Gastroesophageal sphincter (tissue), 4 donors: Measurements from ENCODE around the gene ELMO3. TPM values are rescaled to one million over a fixed set of nuclear protein-coding genes. Genes with fewer than 3 reads are reported as not detected.

Source experiments
- ATAC-seq: fragments of 150-250 bp; one replicate; pipeline ENCODE4 v1.9.1; 2016; ENCODE audit warnings: mild to moderate bottlenecking, moderate library complexity
- H3K27ac ChIP-seq, 4 donors: fragments of 200-600 bp; sonication (generic) in 3 of 4; 1 replicate in 3 of 4; 2 replicates in 1 of 4; pipeline ENCODE4 v1.5.1; 2016 to 2019
- H3K27me3 ChIP-seq: fragments of 200-600 bp; sonication (generic); one replicate; pipeline ENCODE4 v1.5.1; 2019
- H3K36me3 ChIP-seq, 2 donors: fragments of 200-600 bp; sonication (generic); one replicate each; pipeline ENCODE4 v1.5.1; 2019; ENCODE audit warnings: control low read depth in 1 of 2
- H3K4me1 ChIP-seq, 3 donors: fragments of 200-600 bp; sonication (generic); 1 replicate in 2 of 3; 2 replicates in 1 of 3; pipeline ENCODE4 v1.5.1; 2016 to 2019; ENCODE audit warnings: control low read depth in 2 of 3
- H3K4me3 ChIP-seq, 2 donors: fragments of 200-600 bp; sonication (generic); one replicate each; pipeline ENCODE4 v1.5.1; 2019; ENCODE audit warnings: mild to moderate bottlenecking in 1 of 2, moderate library complexity in 1 of 2
- H3K9me3 ChIP-seq, 3 donors: fragments of 200-600 bp; sonication (generic); one replicate each; pipeline ENCODE4 v1.5.1; 2017 to 2019; ENCODE audit warnings: control low read depth in 2 of 3
- EP300 ChIP-seq: sonication (generic); formaldehyde crosslinking; IDR thresholded peaks from one replicate; pipeline ENCODE4 v1.6.1; 2017; ENCODE audit warnings: antibody characterized with exemption, mild to moderate bottlenecking
- POLR2A ChIP-seq, 2 donors: fragments of 450-650 bp; IDR thresholded peaks; one replicate each; pipeline ENCODE4 v1.6.1; 2017; ENCODE audit warnings: antibody characterized with exemption in 2 of 2, mild to moderate bottlenecking in 2 of 2, moderate library complexity in 1 of 2
- POLR2AphosphoS5 ChIP-seq: sonication (generic); formaldehyde crosslinking; IDR thresholded peaks from one replicate; pipeline ENCODE4 v1.6.1; 2017; ENCODE audit warnings: antibody characterized with exemption
- WGBS, 2 donors: methylation state at CpG; one replicate each; pipeline ENCODE4 v1.1.5; 2018; ENCODE audit warnings: low coverage in 1 of 2; 5-methylcytosine and 5-hydroxymethylcytosine counted together
- total RNA-seq, 4 donors: library from RNA; depleted of rRNA; stranded (reverse); fragments of >200 nt; gene quantifications; one replicate each; pipeline ENCODE4 v1.1.0, GENCODE V29; 2016
- TF ChIP-seq, protein P1 (sequence below), 4 experiments: fragments of 200-600 bp in 2 of 4; fragments of 450-650 bp in 2 of 4; sonication (generic) in 1 of 4; IDR thresholded peaks; one replicate each; pipeline ENCODE4 v1.5.1; 2017 to 2019; ENCODE audit warnings: antibody characterized with exemption in 4 of 4, mild to moderate bottlenecking in 2 of 4, moderate library complexity in 2 of 4

Gene ELMO3
- total RNA-seq, 4 donors from 2014 or later, result 0.15 to 3.9 (median 1.3) TPM

DNA sequence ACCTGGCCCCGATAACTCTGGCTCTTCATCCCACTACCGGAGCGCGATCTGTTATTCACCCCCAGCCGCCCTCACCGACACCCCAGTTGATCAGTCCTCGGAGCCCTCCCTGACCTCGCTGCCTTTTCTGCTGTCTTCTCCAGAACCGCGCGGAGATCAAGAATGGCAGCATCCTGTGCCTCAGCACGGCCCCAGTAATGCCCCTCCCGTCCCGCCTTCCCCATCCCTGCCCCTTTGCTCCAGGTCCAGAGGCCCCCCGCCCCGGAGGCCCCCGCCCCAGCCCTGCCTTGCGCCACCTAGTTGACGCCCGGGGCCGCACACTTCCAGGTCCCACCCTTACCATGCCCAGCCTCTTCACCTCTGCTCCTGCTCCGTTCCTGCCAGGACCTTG is 872 bp downstream of the ELMO3 start:
- 0 to 42% methylated on average over 1 to 7 of the region's 22 CpGs for WGBS, 2 donors
- Histone ChIP-seq H3K4me1 (peaks cover 0 to 32% (median 12%) of the 10 kb centered on the region in 3 donors), H3K9me3 (no peaks in the 10 kb centered on the region), H3K27me3 (no peaks in the 10 kb centered on the region), H3K4me3 (peak overlapping the region in 1 of 2 donors; percentile 22), H3K27ac (peak overlapping the region in 1 of 4 donors; percentile 2), H3K36me3 (peaks cover 0 to 83% of the 10 kb centered on the region in 2 donors)
- no peak for TF ChIP-seq POLR2AphosphoS5
- TF ChIP-seq, protein P1, sequence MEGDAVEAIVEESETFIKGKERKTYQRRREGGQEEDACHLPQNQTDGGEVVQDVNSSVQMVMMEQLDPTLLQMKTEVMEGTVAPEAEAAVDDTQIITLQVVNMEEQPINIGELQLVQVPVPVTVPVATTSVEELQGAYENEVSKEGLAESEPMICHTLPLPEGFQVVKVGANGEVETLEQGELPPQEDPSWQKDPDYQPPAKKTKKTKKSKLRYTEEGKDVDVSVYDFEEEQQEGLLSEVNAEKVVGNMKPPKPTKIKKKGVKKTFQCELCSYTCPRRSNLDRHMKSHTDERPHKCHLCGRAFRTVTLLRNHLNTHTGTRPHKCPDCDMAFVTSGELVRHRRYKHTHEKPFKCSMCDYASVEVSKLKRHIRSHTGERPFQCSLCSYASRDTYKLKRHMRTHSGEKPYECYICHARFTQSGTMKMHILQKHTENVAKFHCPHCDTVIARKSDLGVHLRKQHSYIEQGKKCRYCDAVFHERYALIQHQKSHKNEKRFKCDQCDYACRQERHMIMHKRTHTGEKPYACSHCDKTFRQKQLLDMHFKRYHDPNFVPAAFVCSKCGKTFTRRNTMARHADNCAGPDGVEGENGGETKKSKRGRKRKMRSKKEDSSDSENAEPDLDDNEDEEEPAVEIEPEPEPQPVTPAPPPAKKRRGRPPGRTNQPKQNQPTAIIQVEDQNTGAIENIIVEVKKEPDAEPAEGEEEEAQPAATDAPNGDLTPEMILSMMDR (IDR thresholded peaks at IDR 0.05), result peak in 1 of 4 experiments; percentile 7
- ATAC-seq, result peak; percentile 8

DNA sequence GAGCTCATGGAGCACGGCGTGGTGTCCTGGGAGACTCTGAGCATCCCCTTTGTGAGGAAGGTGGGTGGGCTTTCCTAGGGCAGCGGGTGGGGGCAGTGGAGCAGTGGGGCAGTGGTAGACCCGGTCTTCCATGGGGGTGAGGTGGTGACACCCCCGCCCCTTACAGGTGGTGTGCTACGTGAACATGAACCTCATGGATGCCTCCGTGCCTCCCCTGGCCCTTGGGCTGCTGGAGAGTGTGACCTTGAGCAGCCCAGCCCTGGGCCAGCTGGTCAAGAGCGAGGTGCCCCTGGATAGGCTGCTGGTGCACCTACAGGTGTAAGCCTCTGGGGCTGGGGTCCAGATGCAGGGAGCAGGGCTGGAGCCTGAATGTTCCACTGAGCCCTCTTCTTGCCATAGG is 1.6 kb downstream of the ELMO3 start:
- WGBS, 2 donors, result no CpG with 5 or more reads among the region's 8 CpGs
- Histone ChIP-seq H3K36me3 (peaks cover 0 to 76% of the 10 kb centered on the region in 2 donors), H3K27me3 (no peaks in the 10 kb centered on the region), H3K4me3 (no peak overlapping the region), H3K27ac (no peak overlapping the region), H3K9me3 (no peaks in the 10 kb centered on the region), H3K4me1 (peaks cover 0 to 25% (median 12%) of the 10 kb centered on the region in 3 donors)
- ATAC-seq, result no peak
- TF ChIP-seq POLR2AphosphoS5 (no peak), EP300 (no peak), POLR2A (IDR thresholded peaks at IDR 0.05) (no peak)
- TF ChIP-seq, protein P1 (IDR thresholded peaks at IDR 0.05), result no peak

DNA sequence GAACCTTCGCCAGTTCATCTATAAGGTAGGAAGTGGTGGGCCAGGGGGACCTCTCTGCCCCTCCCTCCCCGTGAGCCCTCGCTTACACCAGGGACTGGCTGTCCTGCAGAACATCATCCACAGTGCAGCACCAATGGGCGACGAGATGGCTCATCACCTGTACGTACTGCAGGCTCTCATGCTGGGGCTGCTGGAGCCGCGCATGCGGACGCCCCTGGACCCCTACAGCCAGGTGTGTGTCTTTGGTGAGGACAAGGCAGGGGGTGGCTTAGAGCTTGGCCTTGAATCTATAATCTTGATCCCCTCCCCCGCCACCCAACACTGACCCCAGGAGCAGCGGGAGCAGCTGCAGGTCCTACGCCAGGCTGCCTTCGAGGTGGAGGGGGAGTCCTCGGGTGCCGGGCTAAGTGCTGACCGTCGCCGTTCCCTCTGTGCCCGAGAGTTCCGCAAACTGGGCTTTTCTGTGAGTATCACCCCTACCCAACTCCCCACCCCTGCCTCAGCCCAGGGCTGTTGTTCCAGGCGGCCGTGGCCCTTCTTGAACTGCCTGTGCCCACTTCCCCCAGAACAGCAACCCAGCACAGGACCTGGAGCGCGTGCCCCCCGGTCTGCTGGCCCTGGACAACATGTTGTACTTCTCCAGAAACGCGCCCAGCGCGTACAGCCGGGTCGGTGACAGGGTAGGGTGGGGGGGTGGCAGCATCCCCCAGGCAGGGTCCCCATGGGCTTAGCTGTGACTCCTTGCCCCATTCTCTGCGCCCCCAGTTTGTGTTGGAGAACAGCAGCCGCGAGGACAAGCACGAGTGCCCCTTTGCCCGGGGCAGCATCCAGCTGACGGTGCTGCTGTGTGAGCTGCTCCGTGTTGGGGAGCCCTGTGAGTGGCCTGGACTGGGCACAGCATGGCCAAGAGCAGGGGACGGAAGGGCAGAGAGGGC is 2.7 kb downstream of the ELMO3 start:
- Histone ChIP-seq H3K4me3 (no peak overlapping the region), H3K4me1 (peaks cover 0 to 24% (median 12%) of the 10 kb centered on the region in 3 donors), H3K36me3 (peaks cover 0 to 65% of the 10 kb centered on the region in 2 donors), H3K27ac (no peak overlapping the region), H3K9me3 (no peaks in the 10 kb centered on the region), H3K27me3 (no peaks in the 10 kb centered on the region)
- ATAC-seq, result no peak
- WGBS, 2 donors, result no CpG with 5 or more reads among the region's 40 CpGs
- TF ChIP-seq EP300, result no peak
- TF ChIP-seq, protein P1 (IDR thresholded peaks at IDR 0.05), result no peak
- TF ChIP-seq POLR2A (IDR thresholded peaks at IDR 0.05), result no peak
- no peak for TF ChIP-seq POLR2AphosphoS5

DNA sequence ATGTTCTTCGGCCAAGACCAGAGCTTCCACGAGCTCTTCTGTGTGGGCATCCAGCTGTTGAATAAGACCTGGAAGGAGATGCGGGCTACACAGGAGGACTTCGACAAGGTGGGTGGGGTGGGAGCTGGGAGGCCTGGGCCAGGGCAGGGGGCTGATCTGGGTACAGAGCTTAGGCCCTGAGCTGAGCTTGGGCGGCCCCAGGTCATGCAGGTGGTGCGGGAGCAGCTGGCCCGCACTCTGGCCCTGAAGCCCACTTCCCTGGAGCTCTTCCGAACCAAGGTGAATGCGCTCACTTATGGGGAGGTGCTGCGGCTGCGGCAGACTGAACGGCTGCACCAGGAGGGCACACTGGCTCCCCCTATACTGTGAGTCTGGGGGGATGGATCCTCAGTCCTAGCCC is 3.5 kb downstream of the ELMO3 start:
- peaks cover 0 to 65% of the 10 kb centered on the region in 2 donors for H3K36me3 ChIP-seq
- peaks cover 0 to 24% (median 12%) of the 10 kb centered on the region in 3 donors for H3K4me1 ChIP-seq
- no peak for TF ChIP-seq EP300
- TF ChIP-seq, protein P1 (IDR thresholded peaks at IDR 0.05), result no peak
- TF ChIP-seq POLR2AphosphoS5, result no peak
- TF ChIP-seq POLR2A (IDR thresholded peaks at IDR 0.05), result no peak
- ATAC-seq, result no peak
- H3K27me3 ChIP-seq, result no peaks in the 10 kb centered on the region
- 80% methylated on average over 1 of the region's 12 CpGs; no CpG with 5 or more reads in 1 of the 2 donors for WGBS, 2 donors
- H3K9me3 ChIP-seq, result no peaks in the 10 kb centered on the region
- no peak overlapping the region for H3K27ac ChIP-seq
- no peak overlapping the region for H3K4me3 ChIP-seq
